MM.1S (cell line): ENCODE data around the gene AGAP2.

Source experiments
- CTCF ChIP-seq: fragments of 300-600 bp; sonication (generic); IDR thresholded peaks from 2 replicates; pipeline ENCODE4 v1.5.1; 2016; ENCODE audit warnings: antibody characterized with exemption, low read length, mixed read lengths
- EZH2 ChIP-seq: fragments of 300-600 bp; sonication (generic); optimal IDR thresholded peaks from 2 replicates; pipeline ENCODE3; 2017; ENCODE audit warnings: low read depth, mild to moderate bottlenecking, antibody characterized with exemption, low read length, mixed read lengths
- EZH2phosphoT487 ChIP-seq: fragments of 300-600 bp; sonication (generic); IDR thresholded peaks from 2 replicates; pipeline ENCODE4 v1.6.1; 2018; ENCODE audit warnings: antibody characterized with exemption, low read length

- TF ChIP-seq CTCF, result no peak
- no peak for TF ChIP-seq EZH2
- TF ChIP-seq EZH2phosphoT487, result no peak
Observed at GRCh38 chr12:57769594-57769993, 31.1 kb upstream of the AGAP2 start.
